OCI-LY1 (cell line): ENCODE data around the gene ZBTB42.

Experiments
- H2AFZ ChIP-seq: fragments of 200-600 bp; sonication (generic), shearing (Covaris generic); 2 replicates; pipeline ENCODE4 v1.6.0; 2014; ENCODE audit warnings: antibody characterized with exemption, mild to moderate bottlenecking, low read length
- H3F3A ChIP-seq: fragments of 200-600 bp; sonication (generic), shearing (Covaris generic); 2 replicates; pipeline ENCODE4 v1.6.0; 2014; ENCODE audit warnings: mild to moderate bottlenecking, antibody characterized with exemption, low read length, moderate library complexity; ENCODE audit not compliant: insufficient read depth
- H3K27ac ChIP-seq: fragments of 200-600 bp; sonication (generic); 2 replicates; pipeline ENCODE4 v1.5.1; 2014; ENCODE audit warnings: low read length, mixed run types, mild to moderate bottlenecking, low read depth; ENCODE audit not compliant: poor library complexity, severe bottlenecking
- H3K27me3 ChIP-seq: fragments of 200-600 bp; sonication (generic); 2 replicates; pipeline ENCODE4 v1.6.0; 2014; ENCODE audit warnings: antibody characterized with exemption, mild to moderate bottlenecking, low read length, moderate library complexity; ENCODE audit not compliant: insufficient read depth
- H3K36me3 ChIP-seq: fragments of 200-600 bp; sonication (generic); 2 replicates; pipeline ENCODE4 v1.6.1; 2014; ENCODE audit warnings: mild to moderate bottlenecking, antibody characterized with exemption, low read length, moderate library complexity, mixed read lengths; ENCODE audit not compliant: insufficient read depth
- H3K4me1 ChIP-seq: fragments of 200-600 bp; sonication (generic); 2 replicates; pipeline ENCODE4 v1.5.1; 2014; ENCODE audit warnings: mild to moderate bottlenecking, low read length, moderate library complexity; ENCODE audit not compliant: insufficient read depth, severe bottlenecking
- H3K4me2 ChIP-seq: fragments of 200-600 bp; sonication (generic), shearing (Covaris generic); 2 replicates; pipeline ENCODE4 v1.6.1; 2014; ENCODE audit warnings: low read length
- H3K4me3 ChIP-seq: fragments of 200-600 bp; sonication (generic); 2 replicates; pipeline ENCODE4 v1.5.1; 2014; ENCODE audit warnings: low read length, low read depth, mild to moderate bottlenecking, mixed read lengths; ENCODE audit not compliant: poor library complexity, severe bottlenecking
- H3K79me2 ChIP-seq: fragments of 200-600 bp; shearing (Covaris generic); 2 replicates; pipeline ENCODE4 v1.6.1; 2016; ENCODE audit warnings: mixed run types, low read length, mixed read lengths; ENCODE audit not compliant: insufficient read depth
- H3K9ac ChIP-seq: fragments of 200-600 bp; sonication (generic), shearing (Covaris generic); 2 replicates; pipeline ENCODE4 v1.6.1; 2014; ENCODE audit warnings: mild to moderate bottlenecking, low read length, mixed read lengths
- H3K9me2 ChIP-seq: fragments of 200-600 bp; sonication (generic), shearing (Covaris generic); 2 replicates; pipeline ENCODE4 v1.6.1; 2014; ENCODE audit warnings: low read depth, mild to moderate bottlenecking, low read length, mixed read lengths
- H3K9me3 ChIP-seq: fragments of 200-600 bp; shearing (Covaris generic); 2 replicates; pipeline ENCODE4 v1.6.1; 2014; ENCODE audit warnings: low read length, mixed read lengths
- H4K20me1 ChIP-seq: fragments of 200-600 bp; sonication (generic), shearing (Covaris generic); 2 replicates; pipeline ENCODE4 v1.6.0; 2016; ENCODE audit warnings: mild to moderate bottlenecking, low read length; ENCODE audit not compliant: insufficient read depth
- EZH2 ChIP-seq: fragments of 200-600 bp; sonication (generic), shearing (Covaris generic); IDR thresholded peaks from 2 replicates; pipeline ENCODE4 v1.8.0; 2017; ENCODE audit warnings: borderline replicate concordance, mixed run types, mild to moderate bottlenecking, antibody characterized with exemption, low read length, moderate library complexity, mixed read lengths
- TF ChIP-seq, protein P1 (sequence below): fragments of 200-600 bp; sonication (generic), shearing (Covaris generic); IDR thresholded peaks from 2 replicates; pipeline ENCODE4 v1.5.1; 2017; ENCODE audit warnings: mild to moderate bottlenecking, antibody characterized with exemption, low read length, moderate library complexity, mixed read lengths

The ZBTB42 gene

DNA sequence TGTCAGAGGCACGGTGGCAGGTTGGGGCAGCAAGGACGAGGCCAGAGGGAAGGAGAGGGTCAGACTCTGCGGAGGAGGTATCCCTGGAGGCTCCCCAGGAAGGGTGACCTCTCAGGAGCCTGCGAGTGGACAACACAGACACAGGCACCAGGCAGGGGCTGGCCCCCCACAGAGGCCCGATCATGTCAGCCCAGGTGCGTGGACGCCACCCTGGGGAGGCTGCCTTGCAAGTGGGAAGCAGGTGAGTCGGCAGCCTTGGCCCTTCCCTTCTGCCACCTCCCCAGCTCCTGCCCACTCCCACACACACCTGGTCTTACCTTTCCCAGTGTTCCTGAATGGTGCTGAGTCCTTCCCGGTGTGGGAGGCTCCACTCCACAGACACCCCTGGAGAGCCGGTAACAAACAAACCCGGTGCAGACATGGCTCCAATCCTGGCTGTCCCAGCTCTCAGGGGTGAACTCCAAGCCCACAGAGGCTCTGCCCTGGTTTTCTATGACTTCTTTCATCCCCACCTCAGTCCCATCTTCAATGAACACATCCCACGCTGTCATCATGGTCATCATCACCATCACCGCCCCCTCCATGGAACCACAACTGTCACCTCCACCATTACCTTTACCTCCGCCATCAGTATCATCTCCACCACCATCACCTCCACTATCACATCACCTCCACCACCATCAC is 5.2 kb downstream of the ZBTB42 start:
- no peak for TF ChIP-seq EZH2
- Histone ChIP-seq H3K36me3 (0 out of 2 replicates have a peak, but pooled peaks cover 2% of the 10 kb centered on the region), H3K27ac (no peak overlapping the region), H3K4me2 (no peak overlapping the region), H3F3A (no peaks in the 10 kb centered on the region), H3K4me3 (no peak overlapping the region), H3K9me3 (no peaks in the 10 kb centered on the region), H3K4me1 (peaks cover 34% of the 10 kb centered on the region), H4K20me1 (no peaks in the 10 kb centered on the region), H3K79me2 (no peaks in the 10 kb centered on the region), H3K9me2 (no peaks in the 10 kb centered on the region), H3K9ac (no peak overlapping the region), H3K27me3 (peaks cover 9% of the 10 kb centered on the region), H2AFZ (no peak overlapping the region)

GRCh38 chr14:104806625-104807465 is 5.9 kb downstream of the ZBTB42 start:
- no peak for TF ChIP-seq EZH2
- TF ChIP-seq, protein P1, sequence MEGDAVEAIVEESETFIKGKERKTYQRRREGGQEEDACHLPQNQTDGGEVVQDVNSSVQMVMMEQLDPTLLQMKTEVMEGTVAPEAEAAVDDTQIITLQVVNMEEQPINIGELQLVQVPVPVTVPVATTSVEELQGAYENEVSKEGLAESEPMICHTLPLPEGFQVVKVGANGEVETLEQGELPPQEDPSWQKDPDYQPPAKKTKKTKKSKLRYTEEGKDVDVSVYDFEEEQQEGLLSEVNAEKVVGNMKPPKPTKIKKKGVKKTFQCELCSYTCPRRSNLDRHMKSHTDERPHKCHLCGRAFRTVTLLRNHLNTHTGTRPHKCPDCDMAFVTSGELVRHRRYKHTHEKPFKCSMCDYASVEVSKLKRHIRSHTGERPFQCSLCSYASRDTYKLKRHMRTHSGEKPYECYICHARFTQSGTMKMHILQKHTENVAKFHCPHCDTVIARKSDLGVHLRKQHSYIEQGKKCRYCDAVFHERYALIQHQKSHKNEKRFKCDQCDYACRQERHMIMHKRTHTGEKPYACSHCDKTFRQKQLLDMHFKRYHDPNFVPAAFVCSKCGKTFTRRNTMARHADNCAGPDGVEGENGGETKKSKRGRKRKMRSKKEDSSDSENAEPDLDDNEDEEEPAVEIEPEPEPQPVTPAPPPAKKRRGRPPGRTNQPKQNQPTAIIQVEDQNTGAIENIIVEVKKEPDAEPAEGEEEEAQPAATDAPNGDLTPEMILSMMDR = no peak
- no peaks in the 10 kb centered on the region for H3K9me2 ChIP-seq
- H2AFZ ChIP-seq = no peak overlapping the region
- H3K79me2 ChIP-seq = no peaks in the 10 kb centered on the region
- H3K36me3 ChIP-seq = 0 out of 2 replicates have a peak, but pooled peaks cover 4% of the 10 kb centered on the region
- H3K27ac ChIP-seq = no peak overlapping the region
- H3K4me1 ChIP-seq = peaks cover 26% of the 10 kb centered on the region
- H4K20me1 ChIP-seq = no peaks in the 10 kb centered on the region
- no peak overlapping the region for H3K4me2 ChIP-seq
- H3K4me3 ChIP-seq = no peak overlapping the region
- peaks cover 3% of the 10 kb centered on the region; the same call in 1 of the 2 replicates for H3K27me3 ChIP-seq
- H3F3A ChIP-seq = no peaks in the 10 kb centered on the region
- no peak overlapping the region for H3K9ac ChIP-seq
- no peaks in the 10 kb centered on the region for H3K9me3 ChIP-seq

GRCh38 chr14:104808456-104808855 is 7.6 kb downstream of the ZBTB42 start:
- Histone ChIP-seq H3K4me2 (no peak overlapping the region), H3K9ac (no peak overlapping the region), H3K36me3 (0 out of 2 replicates have a peak, but pooled peaks cover 4% of the 10 kb centered on the region), H4K20me1 (no peaks in the 10 kb centered on the region), H3F3A (no peaks in the 10 kb centered on the region), H3K9me2 (no peaks in the 10 kb centered on the region), H3K4me1 (peaks cover 13% of the 10 kb centered on the region), H2AFZ (no peak overlapping the region), H3K79me2 (no peaks in the 10 kb centered on the region), H3K9me3 (no peaks in the 10 kb centered on the region), H3K4me3 (no peak overlapping the region), H3K27ac (no peak overlapping the region), H3K27me3 (no peaks in the 10 kb centered on the region; the same call in 1 of the 2 replicates)
- TF ChIP-seq EZH2 = no peak
- TF ChIP-seq, protein P1 = no peak
